ENCODE results near the gene SOS2.

- TF ChIP-seq, protein P1, sequence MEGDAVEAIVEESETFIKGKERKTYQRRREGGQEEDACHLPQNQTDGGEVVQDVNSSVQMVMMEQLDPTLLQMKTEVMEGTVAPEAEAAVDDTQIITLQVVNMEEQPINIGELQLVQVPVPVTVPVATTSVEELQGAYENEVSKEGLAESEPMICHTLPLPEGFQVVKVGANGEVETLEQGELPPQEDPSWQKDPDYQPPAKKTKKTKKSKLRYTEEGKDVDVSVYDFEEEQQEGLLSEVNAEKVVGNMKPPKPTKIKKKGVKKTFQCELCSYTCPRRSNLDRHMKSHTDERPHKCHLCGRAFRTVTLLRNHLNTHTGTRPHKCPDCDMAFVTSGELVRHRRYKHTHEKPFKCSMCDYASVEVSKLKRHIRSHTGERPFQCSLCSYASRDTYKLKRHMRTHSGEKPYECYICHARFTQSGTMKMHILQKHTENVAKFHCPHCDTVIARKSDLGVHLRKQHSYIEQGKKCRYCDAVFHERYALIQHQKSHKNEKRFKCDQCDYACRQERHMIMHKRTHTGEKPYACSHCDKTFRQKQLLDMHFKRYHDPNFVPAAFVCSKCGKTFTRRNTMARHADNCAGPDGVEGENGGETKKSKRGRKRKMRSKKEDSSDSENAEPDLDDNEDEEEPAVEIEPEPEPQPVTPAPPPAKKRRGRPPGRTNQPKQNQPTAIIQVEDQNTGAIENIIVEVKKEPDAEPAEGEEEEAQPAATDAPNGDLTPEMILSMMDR (IDR thresholded peaks at IDR 0.05), result no peak
- no peak for TF ChIP-seq POLR2A (IDR thresholded peaks at IDR 0.05)
Observed at GRCh38 chr14:50265029-50265428, 33.7 kb upstream of the SOS2 start.
